ENCODE measurements around the gene WDR54.
A peak's percentile ranks its signal among the peaks of the same experiment; 100 is the strongest.

GRCh38 chr2:74474899-74475298 is 53.4 kb downstream of the WDR54 start:
- peak; percentile 49 to 51 (median 51) for TF ChIP-seq CTCF (optimal IDR thresholded peaks at IDR 0.05 in 1 of 3, IDR thresholded peaks at IDR 0.05 in 1 of 3, conservative IDR thresholded peaks at IDR 0.05 in 1 of 3; ENCODE audit: extremely low read depth in 1 of 3, insufficient read depth in 2 of 3, low read length in 3 of 3)
- TF ChIP-seq EZH2 (IDR thresholded peaks at IDR 0.05; ENCODE audit: low read length), result no peak
